PC-9 (cell line): ENCODE results near the gene STOX1. TPM values are rescaled to one million over a fixed set of nuclear protein-coding genes. Genes with fewer than 3 reads are reported as not detected.
A peak's percentile ranks its signal among the peaks of the same experiment; 100 is the strongest.
"Not testable (repeated sequence)": the region's sequence is repeated elsewhere in the genome, so short reads cannot be mapped to it uniquely, and the experiment has no call there.

Experiments used
- BruUV-seq: library from RNA; stranded (reverse); fragments of 400-500 nt; replicated peaks from 2 replicates; lab custom pipeline; 2021; lab: Mats Ljungman, UMichigan
- CTCF ChIA-PET: fragments of 300-600 bp; sonication (Branson Sonifier 250); formaldehyde crosslinking; loops from one replicate; lab custom pipeline; 2022; ENCODE audit warnings: antibody characterized with exemption; lab: Charles Lee
- POLR2A ChIA-PET: fragments of 300-600 bp; sonication (Branson Sonifier 250); formaldehyde crosslinking; loops from one replicate; lab custom pipeline; 2022; ENCODE audit warnings: antibody characterized with exemption; ENCODE audit not compliant: unreplicated experiment; lab: Charles Lee
- DNase-seq, 2 experiments: peaks; one replicate each; pipeline versions ENCODE4 v3.0.0 to v3.0.0-alpha.2; 2015 to 2022; ENCODE audit warnings: mixed read lengths in 1 of 2
- H2AFZ ChIP-seq: fragments of 200-600 bp; sonication (generic); 2 replicates; pipeline ENCODE4 v1.8.1; 2017; ENCODE audit warnings: antibody characterized with exemption
- H3F3A ChIP-seq: fragments of 200-600 bp; sonication (generic); 2 replicates; pipeline ENCODE4 v1.8.1; 2017; ENCODE audit warnings: antibody characterized with exemption, mild to moderate bottlenecking, low read depth; ENCODE audit not compliant: insufficient read depth
- H3K27ac ChIP-seq: fragments of 200-600 bp; sonication (generic); 2 replicates; pipeline ENCODE4 v1.6.1; 2016; ENCODE audit warnings: mixed run types
- H3K27me3 ChIP-seq: fragments of 200-600 bp; sonication (generic); 2 replicates; pipeline ENCODE4 v1.6.1; 2016; ENCODE audit warnings: low read depth, mixed run types; ENCODE audit not compliant: insufficient read depth
- H3K36me3 ChIP-seq: fragments of 200-600 bp; sonication (generic); 2 replicates; pipeline ENCODE4 v1.6.1; 2016; ENCODE audit warnings: low read depth, mixed run types
- H3K4me1 ChIP-seq: fragments of 200-600 bp; sonication (generic); replicated peaks from 2 replicates; pipeline ENCODE4 v1.6.1; 2016; ENCODE audit warnings: mixed run types; ENCODE audit not compliant: insufficient read depth
- H3K4me2 ChIP-seq: fragments of 200-600 bp; sonication (generic); 2 replicates; pipeline ENCODE4 v1.6.1; 2017; ENCODE audit warnings: mixed run types
- H3K4me3 ChIP-seq: fragments of 200-600 bp; sonication (generic); 2 replicates; pipeline ENCODE4 v1.6.1; 2016; ENCODE audit warnings: mixed run types
- H3K79me2 ChIP-seq: fragments of 200-600 bp; sonication (generic); 2 replicates; pipeline ENCODE4 v1.6.1; 2017; ENCODE audit warnings: low read depth, mixed run types
- H3K9me2 ChIP-seq: fragments of 200-600 bp; sonication (generic); 2 replicates; pipeline ENCODE4 v1.8.1; 2017; ENCODE audit warnings: mild to moderate bottlenecking; ENCODE audit not compliant: insufficient read depth
- H3K9me3 ChIP-seq: fragments of 200-600 bp; sonication (generic); 2 replicates; pipeline ENCODE4 v1.8.1; 2016; ENCODE audit warnings: low read depth; ENCODE audit not compliant: insufficient read depth
- H4K20me1 ChIP-seq: fragments of 200-600 bp; sonication (generic); 2 replicates; pipeline ENCODE4 v1.8.1; 2017; ENCODE audit not compliant: insufficient read depth
- EZH2 ChIP-seq: fragments of 200-600 bp; sonication (generic); IDR thresholded peaks from 2 replicates; pipeline ENCODE4 v1.8.0; 2017; ENCODE audit warnings: antibody characterized with exemption, low read depth
- intact Hi-C: fragments of 100-400 bp; cut with micrococcal nuclease; formaldehyde crosslinking; loops from one replicate; pipeline ENCODE4 v1.10.0; 2022; ENCODE audit not compliant: unreplicated experiment
- total RNA-seq: library from RNA; stranded (reverse); gene quantifications from 2 replicates; pipeline ENCODE4 v1.2.3, GENCODE V29; 2021
- TF ChIP-seq, protein P1 (sequence below): fragments of 200-600 bp; sonication (generic); conservative IDR thresholded peaks from 2 replicates; pipeline ENCODE4 v1.6.1; 2017; ENCODE audit warnings: mixed run types, antibody characterized with exemption, mild to moderate bottlenecking, moderate library complexity

Gene STOX1
- total RNA-seq, 1 experiment from 2014 or later, result 4.4 TPM

DNA sequence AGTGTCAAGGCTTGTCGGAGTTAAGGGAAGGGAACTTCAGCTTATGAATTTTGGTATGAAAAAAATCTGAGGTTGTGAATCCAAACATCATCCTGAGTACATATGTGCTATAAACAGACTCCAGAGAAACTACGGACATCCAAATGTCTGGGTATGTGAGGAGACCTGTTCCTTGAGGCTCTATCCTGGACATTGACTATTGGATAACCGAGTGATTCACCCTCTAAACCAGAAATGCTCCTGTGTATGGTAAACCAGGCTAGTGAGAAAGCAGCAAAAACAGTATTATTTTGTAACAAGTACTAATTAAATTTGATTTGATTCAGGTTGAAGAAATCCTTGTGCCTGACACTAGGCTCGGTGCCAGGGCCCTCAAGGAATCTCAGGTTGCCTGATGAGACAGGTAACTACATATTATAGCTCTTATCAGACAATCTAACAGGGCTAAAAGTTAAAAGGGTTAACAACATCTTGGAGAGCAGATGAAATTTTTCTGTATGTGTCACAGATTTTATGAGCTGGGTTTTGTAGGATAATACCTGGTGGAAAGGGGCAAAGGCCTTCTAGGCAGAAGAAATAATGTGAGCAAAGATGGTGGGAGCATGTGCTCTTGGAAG, 10.4 kb upstream of the STOX1 start:
- Histone ChIP-seq H3K79me2 (no peaks in the 10 kb centered on the region), H3F3A (peaks cover 20% of the 10 kb centered on the region), H4K20me1 (no peaks in the 10 kb centered on the region), H3K27me3 (no peaks in the 10 kb centered on the region), H3K9me2 (no peaks in the 10 kb centered on the region), H2AFZ (peak overlapping the region; percentile 46; the same call in 1 of the 2 replicates), H3K4me1 (peaks cover 20% of the 10 kb centered on the region), H3K4me2 (peak overlapping the region; percentile 37), H3K9me3 (no peaks in the 10 kb centered on the region), H3K4me3 (no peak overlapping the region), H3K27ac (peak overlapping the region; percentile 17), H3K36me3 (no peaks in the 10 kb centered on the region)
- intact Hi-C loops, result no loop called here
- CTCF ChIA-PET, result no interaction called here
- no TSS peak for BruUV-seq
- DNase-seq, result peak; percentile 20 to 90
- TF ChIP-seq, protein P1, sequence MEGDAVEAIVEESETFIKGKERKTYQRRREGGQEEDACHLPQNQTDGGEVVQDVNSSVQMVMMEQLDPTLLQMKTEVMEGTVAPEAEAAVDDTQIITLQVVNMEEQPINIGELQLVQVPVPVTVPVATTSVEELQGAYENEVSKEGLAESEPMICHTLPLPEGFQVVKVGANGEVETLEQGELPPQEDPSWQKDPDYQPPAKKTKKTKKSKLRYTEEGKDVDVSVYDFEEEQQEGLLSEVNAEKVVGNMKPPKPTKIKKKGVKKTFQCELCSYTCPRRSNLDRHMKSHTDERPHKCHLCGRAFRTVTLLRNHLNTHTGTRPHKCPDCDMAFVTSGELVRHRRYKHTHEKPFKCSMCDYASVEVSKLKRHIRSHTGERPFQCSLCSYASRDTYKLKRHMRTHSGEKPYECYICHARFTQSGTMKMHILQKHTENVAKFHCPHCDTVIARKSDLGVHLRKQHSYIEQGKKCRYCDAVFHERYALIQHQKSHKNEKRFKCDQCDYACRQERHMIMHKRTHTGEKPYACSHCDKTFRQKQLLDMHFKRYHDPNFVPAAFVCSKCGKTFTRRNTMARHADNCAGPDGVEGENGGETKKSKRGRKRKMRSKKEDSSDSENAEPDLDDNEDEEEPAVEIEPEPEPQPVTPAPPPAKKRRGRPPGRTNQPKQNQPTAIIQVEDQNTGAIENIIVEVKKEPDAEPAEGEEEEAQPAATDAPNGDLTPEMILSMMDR, result no peak
- no peak for TF ChIP-seq EZH2
- POLR2A ChIA-PET, result no interaction called here

DNA sequence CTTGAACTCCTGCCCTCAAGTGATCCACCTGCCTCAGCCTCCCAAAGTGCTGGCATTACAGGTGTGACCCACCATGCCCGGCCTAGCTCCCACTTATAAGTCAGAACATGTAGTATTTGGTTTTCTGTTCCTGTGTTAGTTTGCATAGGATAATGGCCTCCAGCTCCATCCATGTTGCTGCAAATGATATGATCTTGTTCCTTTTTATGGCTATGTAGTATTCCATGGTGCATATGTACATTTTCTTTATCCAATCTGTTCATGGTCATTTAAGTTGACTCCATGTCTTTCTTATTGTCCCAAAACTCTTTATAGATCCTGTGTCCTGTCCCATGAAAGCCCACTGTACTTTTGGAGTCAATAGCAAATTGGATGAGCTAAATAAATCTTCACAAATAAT, 7.0 kb upstream of the STOX1 start:
- intact Hi-C loops, H4K20me1 ChIP-seq, H3K36me3 ChIP-seq, H3K79me2 ChIP-seq, H3K27me3 ChIP-seq, POLR2A ChIA-PET, BruUV-seq, H2AFZ ChIP-seq, H3K27ac ChIP-seq, DNase-seq, H3K4me2 ChIP-seq, H3K9me2 ChIP-seq, H3K4me3 ChIP-seq, H3K9me3 ChIP-seq: not testable (repeated sequence)
- CTCF ChIA-PET, result interaction anchor here (0.6 kb wide), 1 partner anchor 18 kb away, joined by 6 read pairs; no protein-coding TSS in a partner anchor
- Histone ChIP-seq H3K4me1 (peaks cover 20% of the 10 kb centered on the region), H3F3A (peaks cover 21% of the 10 kb centered on the region)

DNA sequence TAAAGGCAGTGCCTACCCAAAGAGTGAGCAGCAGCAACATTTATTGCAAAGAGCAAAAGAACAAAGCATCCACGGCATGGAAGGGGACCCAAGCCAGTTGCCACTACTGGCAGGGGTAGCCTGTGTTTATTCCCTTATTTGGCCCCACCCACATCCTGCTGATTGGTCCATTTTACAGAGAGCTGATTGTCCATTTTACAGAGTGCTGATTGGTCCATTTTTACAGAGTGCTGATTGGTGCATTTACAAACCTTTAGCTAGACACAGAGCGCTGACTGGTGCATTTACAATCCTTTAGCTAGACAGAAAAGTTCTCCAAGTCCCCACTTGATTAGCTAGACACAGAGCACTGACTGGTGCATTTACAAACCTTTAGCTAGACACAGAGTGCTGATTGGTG, 4.7 kb upstream of the STOX1 start:
- H2AFZ ChIP-seq, H3K79me2 ChIP-seq, H3K36me3 ChIP-seq, POLR2A ChIA-PET, H3K9me3 ChIP-seq, H3K4me1 ChIP-seq, H3K27ac ChIP-seq, BruUV-seq, H3K4me3 ChIP-seq, intact Hi-C loops, CTCF ChIA-PET, H4K20me1 ChIP-seq, H3K4me2 ChIP-seq, DNase-seq, H3K9me2 ChIP-seq, H3K27me3 ChIP-seq: not testable (repeated sequence)
- H3F3A ChIP-seq, result peaks cover 10% of the 10 kb centered on the region; the same call in 1 of the 2 replicates

DNA sequence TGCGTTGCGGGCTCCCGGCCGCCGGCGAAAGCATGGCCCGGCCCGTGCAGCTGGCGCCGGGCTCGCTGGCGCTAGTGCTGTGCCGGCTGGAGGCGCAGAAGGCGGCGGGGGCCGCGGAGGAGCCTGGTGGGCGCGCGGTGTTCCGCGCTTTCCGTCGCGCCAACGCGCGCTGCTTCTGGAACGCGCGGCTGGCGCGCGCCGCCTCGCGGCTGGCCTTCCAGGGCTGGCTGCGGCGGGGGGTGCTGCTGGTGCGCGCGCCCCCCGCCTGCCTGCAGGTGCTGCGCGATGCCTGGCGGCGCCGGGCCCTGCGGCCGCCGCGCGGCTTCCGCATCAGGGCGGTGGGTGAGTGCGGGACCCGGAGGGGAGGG, 245 bp downstream of the STOX1 start:
- POLR2A ChIA-PET, result interaction anchor here (0.6 to 0.7 kb wide), 2 partner anchors 454 to 674 kb away, joined by 3 to 4 read pairs; no protein-coding TSS in a partner anchor

DNA sequence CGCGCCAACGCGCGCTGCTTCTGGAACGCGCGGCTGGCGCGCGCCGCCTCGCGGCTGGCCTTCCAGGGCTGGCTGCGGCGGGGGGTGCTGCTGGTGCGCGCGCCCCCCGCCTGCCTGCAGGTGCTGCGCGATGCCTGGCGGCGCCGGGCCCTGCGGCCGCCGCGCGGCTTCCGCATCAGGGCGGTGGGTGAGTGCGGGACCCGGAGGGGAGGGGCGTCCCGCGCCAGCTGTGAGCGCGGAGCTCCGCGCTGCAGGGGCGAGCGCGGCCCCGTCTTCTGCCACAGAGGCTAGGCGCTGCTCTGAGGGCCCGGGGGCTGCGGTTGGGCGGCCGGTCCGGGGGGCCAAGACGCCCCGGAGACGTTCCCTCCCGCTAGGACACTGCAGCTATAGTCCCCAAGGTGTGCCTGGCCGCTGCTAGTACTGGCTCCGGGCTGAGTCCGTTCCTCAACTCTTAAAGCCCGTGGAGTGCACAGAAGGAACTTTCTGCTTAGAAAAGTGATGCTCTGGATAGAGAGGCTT, 811 bp downstream of the STOX1 start:
- H3K9me3 ChIP-seq, H3K9me2 ChIP-seq, H3K27ac ChIP-seq, H3F3A ChIP-seq, H3K36me3 ChIP-seq, H3K79me2 ChIP-seq, H4K20me1 ChIP-seq, BruUV-seq, POLR2A ChIA-PET, intact Hi-C loops, CTCF ChIA-PET, H3K27me3 ChIP-seq: not testable (repeated sequence)
- peak overlapping the region; percentile 52; the same call in 1 of the 2 replicates for H3K4me3 ChIP-seq
- peak overlapping the region; percentile 72 for H3K4me2 ChIP-seq
- peak in 1 of 2 experiments; percentile 21 for DNase-seq
- 0 out of 2 replicates have a peak, but pooled peaks cover 15% of the 10 kb centered on the region for H3K4me1 ChIP-seq
- peak overlapping the region; percentile 62; the same call in 1 of the 2 replicates for H2AFZ ChIP-seq

More for the DNA sequence above, 245 bp downstream of the STOX1 start:
- Histone ChIP-seq H3K4me3 (peak overlapping the region; percentile 89; the same call in 1 of the 2 replicates), H3K4me1 (0 out of 2 replicates have a peak, but pooled peaks cover 15% of the 10 kb centered on the region), H3K4me2 (peak overlapping the region; percentile 91; the same call in 1 of the 2 replicates)
- H3F3A ChIP-seq, DNase-seq, H3K36me3 ChIP-seq, H3K27me3 ChIP-seq, H3K79me2 ChIP-seq, intact Hi-C loops, BruUV-seq, H3K27ac ChIP-seq, H3K9me2 ChIP-seq, H4K20me1 ChIP-seq, H2AFZ ChIP-seq, H3K9me3 ChIP-seq: not testable (repeated sequence)
- CTCF ChIA-PET, result interaction anchor here (0.6 to 1.0 kb wide), 5 partner anchors 13 to 808 kb away, joined by 3 to 12 read pairs (median 5); partner anchors contain the start of gene DDX50
